GM21447 (cell line): ENCODE data around the gene SP110.
"Not testable (repeated sequence)": the region's sequence is repeated elsewhere in the genome, so short reads cannot be mapped to it uniquely, and the experiment has no call there.

Source experiments
- ATAC-seq: cut with Tn5 transposase; IDR thresholded peaks from one replicate; pipeline ENCODE4 v1.9.1; 2021; ENCODE audit not compliant: unreplicated experiment

Gene SP110

GRCh38 chr2:230225486-230225885, 5.7 kb upstream of the SP110 start, which contains the start of gene SP140:
SP140 (plus strand) TSS chr2:230225736; CDS start chr2:230225845, 109 bp downstream.
- peak; percentile 66 for ATAC-seq

GRCh38 chr2:230224458-230224857, 4.7 kb upstream of the SP110 start:
- no peak for ATAC-seq

GRCh38 chr2:230222829-230223228, 3.0 kb upstream of the SP110 start:
- not testable (repeated sequence) for ATAC-seq

- no peak for ATAC-seq
Measured at GRCh38 chr2:230221493-230221892, 1.7 kb upstream of the SP110 start.

- no peak for ATAC-seq
Measured at GRCh38 chr2:230220347-230220969, 674 bp upstream of the SP110 start.

GRCh38 chr2:230218421-230218820, 1.4 kb downstream of the SP110 start:
- ATAC-seq, result no peak

GRCh38 chr2:230217424-230217823, 2.4 kb downstream of the SP110 start:
- ATAC-seq, result peak; percentile 35

- no peak for ATAC-seq
Measured at GRCh38 chr2:230216489-230216888, 3.3 kb downstream of the SP110 start.

- no peak for ATAC-seq
Measured at GRCh38 chr2:230209422-230210051, 10.2 kb downstream of the SP110 start.

GRCh38 chr2:230208576-230208975, 11.2 kb downstream of the SP110 start:
- ATAC-seq, result no peak

- no peak for ATAC-seq
Measured at GRCh38 chr2:230205721-230206120, 14.1 kb downstream of the SP110 start.

GRCh38 chr2:230205034-230205433, 14.8 kb downstream of the SP110 start:
- peak; percentile 43 for ATAC-seq

GRCh38 chr2:230203110-230203676, 16.6 kb downstream of the SP110 start:
- peak; percentile 54 for ATAC-seq

GRCh38 chr2:230202430-230203109, 17.2 kb downstream of the SP110 start:
- ATAC-seq, result peak; percentile 41

- ATAC-seq, result no peak
Measured at GRCh38 chr2:230184727-230185578, 34.8 kb downstream of the SP110 start.

GRCh38 chr2:230181195-230181594, 38.6 kb downstream of the SP110 start:
- ATAC-seq, result no peak

- no peak for ATAC-seq
Measured at GRCh38 chr2:230179907-230180306, 39.9 kb downstream of the SP110 start.

- no peak for ATAC-seq
Measured at GRCh38 chr2:230178546-230179485, 41.0 kb downstream of the SP110 start.

- no peak for ATAC-seq
Measured at GRCh38 chr2:230176996-230177395, 42.8 kb downstream of the SP110 start.

- no peak for ATAC-seq
Measured at GRCh38 chr2:230174466-230174865, 45.3 kb downstream of the SP110 start.
